ENCODE results near the gene HSDL2. TPM values are rescaled to one million over a fixed set of nuclear protein-coding genes. Genes with fewer than 3 reads are reported as not detected.
A peak's percentile ranks its signal among the peaks of the same experiment; 100 is the strongest.
"Not testable (repeated sequence)": the region's sequence is repeated elsewhere in the genome, so short reads cannot be mapped to it uniquely, and the experiment has no call there.

The HSDL2 gene
- total RNA-seq, 3 donors from 2014 or later, result 35.7 to 40.8 (median 38.1) TPM

GRCh38 chr9:112505607-112506006 lies 125.7 kb downstream of the HSDL2 start:
- no peak overlapping the region for H3K4me3 ChIP-seq
- no peak for TF ChIP-seq CTCF (IDR thresholded peaks at IDR 0.05)
- peak; percentile 76 for ATAC-seq
- no peaks in the 10 kb centered on the region for H3K36me3 ChIP-seq (ENCODE audit: low read depth)
- H3K4me1 ChIP-seq (ENCODE audit: low read depth), result peaks cover 2% of the 10 kb centered on the region
- no peaks in the 10 kb centered on the region for H3K9me3 ChIP-seq
- intact Hi-C loops (cut with DNase I, micrococcal nuclease), result no loop called here
- peak in 1 of 3 donors; percentile 49 for DNase-seq

- H3K9me3 ChIP-seq, result no peaks in the 10 kb centered on the region
- intact Hi-C loops (cut with DNase I, micrococcal nuclease), result no loop called here
- H3K4me1 ChIP-seq (ENCODE audit: low read depth), result peaks cover 2% of the 10 kb centered on the region
- DNase-seq (no peak), ATAC-seq (no peak)
- no peak for TF ChIP-seq CTCF (IDR thresholded peaks at IDR 0.05)
- no peak overlapping the region for H3K4me3 ChIP-seq
- H3K36me3 ChIP-seq (ENCODE audit: low read depth), result no peaks in the 10 kb centered on the region
Observed at GRCh38 chr9:112506571-112506970, 126.7 kb downstream of the HSDL2 start.

- TF ChIP-seq CTCF (IDR thresholded peaks at IDR 0.05), result no peak
- H3K4me1 ChIP-seq (ENCODE audit: low read depth), result peaks cover 2% of the 10 kb centered on the region
- no peaks in the 10 kb centered on the region for H3K36me3 ChIP-seq (ENCODE audit: low read depth)
- intact Hi-C loops (cut with DNase I, micrococcal nuclease), result no loop called here
- no peak for DNase-seq
- peak; percentile 57 for ATAC-seq
- H3K4me3 ChIP-seq, result no peak overlapping the region
- H3K9me3 ChIP-seq, result no peaks in the 10 kb centered on the region
Observed at GRCh38 chr9:112507001-112507680, 127.2 kb downstream of the HSDL2 start.

GRCh38 chr9:112508377-112508776 lies 128.5 kb downstream of the HSDL2 start:
- ATAC-seq (no peak), DNase-seq (no peak)
- Histone ChIP-seq H3K4me3 (no peak overlapping the region), H3K9me3 (no peaks in the 10 kb centered on the region), H3K4me1 (ENCODE audit: low read depth) (no peaks in the 10 kb centered on the region), H3K36me3 (ENCODE audit: low read depth) (no peaks in the 10 kb centered on the region)
- intact Hi-C loops (cut with DNase I, micrococcal nuclease), result no loop called here
- TF ChIP-seq CTCF (IDR thresholded peaks at IDR 0.05), result no peak

- ATAC-seq; H3K4me1 ChIP-seq (ENCODE audit: low read depth); H3K9me3 ChIP-seq; H3K36me3 ChIP-seq (ENCODE audit: low read depth); intact Hi-C loops (cut with DNase I, micrococcal nuclease); H3K4me3 ChIP-seq; DNase-seq: not testable (repeated sequence)
Observed at GRCh38 chr9:112512377-112512776, 132.5 kb downstream of the HSDL2 start.

GRCh38 chr9:112516769-112517168 lies 136.9 kb downstream of the HSDL2 start:
- Histone ChIP-seq H3K9me3 (no peaks in the 10 kb centered on the region), H3K4me1 (ENCODE audit: low read depth) (no peaks in the 10 kb centered on the region), H3K4me3 (no peak overlapping the region), H3K36me3 (ENCODE audit: low read depth) (no peaks in the 10 kb centered on the region)
- intact Hi-C loops (cut with DNase I, micrococcal nuclease), result no loop called here
- DNase-seq (no peak), ATAC-seq (no peak)
- TF ChIP-seq CTCF (IDR thresholded peaks at IDR 0.05), result no peak
